ENCODE results near the gene NANOS3.

GRCh38 chr19:13861392-13861713 lies 15.6 kb upstream of the NANOS3 start:
- no peak for TF ChIP-seq CTCF (IDR thresholded peaks at IDR 0.05)
- no peak for TF ChIP-seq POLR2A (IDR thresholded peaks at IDR 0.05)
- TF ChIP-seq POLR2AphosphoS5 (IDR thresholded peaks at IDR 0.05): no peak
